Kidney epithelial cell (primary cell): ENCODE results near the gene NME1. TPM values are rescaled to one million over a fixed set of nuclear protein-coding genes. Genes with fewer than 3 reads are reported as not detected.
"Not testable (repeated sequence)": the region's sequence is repeated elsewhere in the genome, so short reads cannot be mapped to it uniquely, and the experiment has no call there.

ENCODE experiments used
- DNase-seq: peaks from one replicate; pipeline ENCODE4 v3.0.0-alpha.2; 2010; ENCODE audit warnings: low read depth
- H3K27me3 ChIP-seq: 2 replicates; pipeline ENCODE4 v1.6.0; 2011; ENCODE audit warnings: low read length; ENCODE audit not compliant: control insufficient read depth, insufficient read depth
- H3K36me3 ChIP-seq: 2 replicates; pipeline ENCODE4 v1.5.1; 2011; ENCODE audit warnings: low read length; ENCODE audit not compliant: control insufficient read depth, insufficient read depth
- H3K4me3 ChIP-seq: 2 replicates; pipeline ENCODE4 v1.5.1; 2011; ENCODE audit warnings: low read depth, mild to moderate bottlenecking, control low read depth, low read length
- CTCF ChIP-seq: IDR thresholded peaks from 2 replicates; pipeline ENCODE4 v1.5.1; 2011; ENCODE audit warnings: mild to moderate bottlenecking, moderate library complexity, low read length, control low read depth, inconsistent platforms; ENCODE audit not compliant: insufficient read depth, poor library complexity, severe bottlenecking
- total RNA-seq: library from RNA; depleted of rRNA; stranded (reverse); fragments of >200 nt; gene quantifications from 2 replicates; pipeline ENCODE4 v1.2.3, GENCODE V29; 2015

The NME1 gene
- total RNA-seq, 1 donor from 2014 or later: 162 TPM

GRCh38 chr17:51166198-51166986 is 13.0 kb downstream of the NME1 start, which contains the start of gene NME2:
Gene NME2 (plus strand): TSS chr17:51166411. CDS start chr17:51166831, 420 bp downstream.
- peak within 1 kb of the TSS; percentile 50 for H3K4me3 ChIP-seq
- peaks cover 2% of the 10 kb centered on the region for H3K36me3 ChIP-seq
- H3K27me3 ChIP-seq: no peaks in the 10 kb centered on the region
- no peak for TF ChIP-seq CTCF
- DNase-seq: peak; percentile 39

GRCh38 chr17:51166987-51167931 is 13.9 kb downstream of the NME1 start:
- Histone ChIP-seq H3K36me3 (peaks cover 2% of the 10 kb centered on the region), H3K4me3 (peak overlapping the region; percentile 50), H3K27me3 (no peaks in the 10 kb centered on the region)
- no peak for DNase-seq
- peak; percentile 80 for TF ChIP-seq CTCF

- H3K36me3 ChIP-seq: peaks cover 2% of the 10 kb centered on the region
These were observed 16.0 kb downstream of the NME1 start for GRCh38 chr17:51169340-51169739.

GRCh38 chr17:51170736-51171135 is 17.4 kb downstream of the NME1 start:
- no peak for DNase-seq
- Histone ChIP-seq H3K27me3 (no peaks in the 10 kb centered on the region), H3K4me3 (no peak overlapping the region), H3K36me3 (peaks cover 2% of the 10 kb centered on the region)
- no peak for TF ChIP-seq CTCF

More at GRCh38 chr17:51169340-51169739, 16.0 kb downstream of the NME1 start:
- no peak for TF ChIP-seq CTCF
- H3K4me3 ChIP-seq: no peak overlapping the region
- DNase-seq: no peak
- no peaks in the 10 kb centered on the region for H3K27me3 ChIP-seq

GRCh38 chr17:51172030-51172429 is 18.7 kb downstream of the NME1 start:
- not testable (repeated sequence) for H3K4me3 ChIP-seq, H3K36me3 ChIP-seq, H3K27me3 ChIP-seq, DNase-seq

- DNase-seq: no peak
- TF ChIP-seq CTCF: no peak
- Histone ChIP-seq H3K36me3 (no peaks in the 10 kb centered on the region), H3K4me3 (no peak overlapping the region), H3K27me3 (no peaks in the 10 kb centered on the region)
These were observed 27.1 kb downstream of the NME1 start for GRCh38 chr17:51180486-51180885.
